ENCODE measurements around the gene RANBP17.

RANBP17 gene

GRCh38 chr5:171137768-171138525 is 276.1 kb downstream of the RANBP17 start:
- Mint-ChIP-seq H3K4me3 (no peak overlapping the region), H3K27ac (no peak overlapping the region), H3K36me3 (ENCODE audit: insufficient read depth) (no peaks in the 10 kb centered on the region), H3K4me1 (ENCODE audit: low read depth in 2 of 2) (no peaks in the 10 kb centered on the region), H3K9me3 (no peaks in the 10 kb centered on the region), H3K27me3 (no peaks in the 10 kb centered on the region)
- DNase-seq: no peak
- ATAC-seq (replicated peaks): no peak

DNA sequence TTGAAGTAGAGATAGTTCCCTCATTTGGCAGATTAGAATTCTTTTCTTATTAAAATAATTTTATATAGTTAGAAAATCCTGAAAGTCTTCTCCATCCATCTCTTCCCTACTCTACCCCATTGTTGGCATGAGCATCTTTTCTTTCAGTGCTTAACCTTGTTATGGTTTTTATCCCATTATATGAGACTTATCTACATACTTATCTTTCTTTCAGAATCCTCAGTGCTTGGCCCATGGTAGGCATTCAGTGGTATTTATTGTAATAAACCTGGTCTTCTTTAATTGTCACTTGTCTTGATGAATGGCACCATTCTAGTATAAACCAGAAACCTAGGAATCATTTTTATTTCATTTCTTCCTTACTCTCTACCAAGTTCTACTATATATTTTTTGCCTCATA is 277.4 kb downstream of the RANBP17 start:
- Mint-ChIP-seq H3K4me1 (ENCODE audit: low read depth in 2 of 2) (no peaks in the 10 kb centered on the region), H3K27me3 (no peaks in the 10 kb centered on the region), H3K36me3 (ENCODE audit: insufficient read depth) (no peaks in the 10 kb centered on the region), H3K9me3 (no peaks in the 10 kb centered on the region), H3K27ac (no peak overlapping the region), H3K4me3 (no peak overlapping the region)
- ATAC-seq (replicated peaks): no peak
- DNase-seq: no peak

GRCh38 chr5:171142617-171143016 is 280.8 kb downstream of the RANBP17 start:
- Mint-ChIP-seq H3K9me3 (no peaks in the 10 kb centered on the region), H3K36me3 (ENCODE audit: insufficient read depth) (no peaks in the 10 kb centered on the region), H3K4me3 (no peak overlapping the region), H3K27ac (no peak overlapping the region), H3K4me1 (ENCODE audit: low read depth in 2 of 2) (no peaks in the 10 kb centered on the region), H3K27me3 (no peaks in the 10 kb centered on the region)
- DNase-seq (no peak), ATAC-seq (replicated peaks) (no peak)

DNA sequence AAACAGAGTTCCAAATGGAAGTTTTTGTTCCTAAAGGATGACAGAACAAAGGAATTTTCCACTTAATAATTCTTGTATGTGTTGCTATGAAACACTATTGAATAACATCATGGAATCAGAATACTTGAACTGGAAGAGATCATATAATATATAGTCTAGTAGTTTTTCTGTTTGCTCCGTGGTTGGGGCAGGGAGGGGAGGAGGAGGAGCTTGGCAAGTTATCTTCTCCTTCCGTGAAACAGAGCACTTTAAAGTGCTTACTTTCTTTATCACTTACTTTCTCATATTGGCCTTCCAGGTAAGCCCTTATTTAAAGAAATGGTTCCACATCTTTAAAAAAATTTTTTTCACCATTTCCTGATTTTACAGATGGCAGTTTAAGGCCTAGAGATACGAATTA is 281.4 kb downstream of the RANBP17 start:
- Mint-ChIP-seq H3K36me3 (ENCODE audit: insufficient read depth) (no peaks in the 10 kb centered on the region), H3K4me1 (ENCODE audit: low read depth in 2 of 2) (no peaks in the 10 kb centered on the region), H3K27me3 (no peaks in the 10 kb centered on the region), H3K4me3 (no peak overlapping the region), H3K9me3 (no peaks in the 10 kb centered on the region), H3K27ac (no peak overlapping the region)
- no peak for DNase-seq
- no peak for ATAC-seq (replicated peaks)

- H3K27me3 Mint-ChIP-seq: no peaks in the 10 kb centered on the region
- H3K36me3 Mint-ChIP-seq (ENCODE audit: insufficient read depth): no peaks in the 10 kb centered on the region
- no peaks in the 10 kb centered on the region for H3K4me1 Mint-ChIP-seq (ENCODE audit: low read depth in 2 of 2)
- H3K9me3 Mint-ChIP-seq: no peaks in the 10 kb centered on the region
- no peak overlapping the region for H3K4me3 Mint-ChIP-seq
- no peak overlapping the region for H3K27ac Mint-ChIP-seq
- ATAC-seq (replicated peaks): no peak
- no peak for DNase-seq
Observed at GRCh38 chr5:171143926-171144325, 282.1 kb downstream of the RANBP17 start.

GRCh38 chr5:171149333-171149732 is 287.5 kb downstream of the RANBP17 start:
- ATAC-seq (replicated peaks) (no peak), DNase-seq (no peak)
- Mint-ChIP-seq H3K27me3 (peaks cover 16 to 20% of the 10 kb centered on the region in 2 donors), H3K27ac (no peak overlapping the region), H3K4me3 (no peak overlapping the region), H3K4me1 (ENCODE audit: low read depth in 2 of 2) (no peaks in the 10 kb centered on the region), H3K9me3 (no peaks in the 10 kb centered on the region), H3K36me3 (ENCODE audit: insufficient read depth) (no peaks in the 10 kb centered on the region)

DNA sequence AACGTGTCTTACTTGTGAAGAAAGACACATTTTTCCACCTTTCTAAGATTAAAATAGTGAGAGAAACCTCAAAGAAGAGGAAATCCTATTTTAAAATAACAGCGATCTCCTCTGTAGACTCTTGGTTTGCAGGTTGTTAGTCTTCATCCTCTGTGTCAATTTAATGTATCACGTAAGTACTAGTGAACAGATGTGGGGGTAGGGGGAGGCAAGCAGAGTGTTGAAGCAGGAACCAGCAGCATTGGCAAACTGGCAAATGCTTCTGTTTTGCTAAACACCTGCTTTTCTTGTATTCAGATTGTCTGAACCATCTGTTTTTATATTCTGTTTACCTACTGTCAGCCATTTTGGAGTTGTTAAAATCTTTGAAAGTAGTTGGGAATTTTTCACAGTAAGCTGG is 288.0 kb downstream of the RANBP17 start:
- H3K4me3 Mint-ChIP-seq: no peak overlapping the region
- H3K4me1 Mint-ChIP-seq (ENCODE audit: low read depth in 2 of 2): no peaks in the 10 kb centered on the region
- no peak overlapping the region for H3K27ac Mint-ChIP-seq
- DNase-seq (no peak), ATAC-seq (replicated peaks) (no peak)
- no peaks in the 10 kb centered on the region for H3K9me3 Mint-ChIP-seq
- H3K36me3 Mint-ChIP-seq (ENCODE audit: insufficient read depth): no peaks in the 10 kb centered on the region
- H3K27me3 Mint-ChIP-seq: peaks cover 16 to 20% of the 10 kb centered on the region in 2 donors

GRCh38 chr5:171152382-171152781 is 290.6 kb downstream of the RANBP17 start:
- Mint-ChIP-seq H3K4me1 (ENCODE audit: low read depth in 2 of 2) (no peaks in the 10 kb centered on the region), H3K9me3 (no peaks in the 10 kb centered on the region), H3K27me3 (peaks cover 16 to 20% of the 10 kb centered on the region in 2 donors), H3K27ac (no peak overlapping the region), H3K4me3 (no peak overlapping the region), H3K36me3 (ENCODE audit: insufficient read depth) (no peaks in the 10 kb centered on the region)
- no peak for DNase-seq
- ATAC-seq (replicated peaks): no peak

DNA sequence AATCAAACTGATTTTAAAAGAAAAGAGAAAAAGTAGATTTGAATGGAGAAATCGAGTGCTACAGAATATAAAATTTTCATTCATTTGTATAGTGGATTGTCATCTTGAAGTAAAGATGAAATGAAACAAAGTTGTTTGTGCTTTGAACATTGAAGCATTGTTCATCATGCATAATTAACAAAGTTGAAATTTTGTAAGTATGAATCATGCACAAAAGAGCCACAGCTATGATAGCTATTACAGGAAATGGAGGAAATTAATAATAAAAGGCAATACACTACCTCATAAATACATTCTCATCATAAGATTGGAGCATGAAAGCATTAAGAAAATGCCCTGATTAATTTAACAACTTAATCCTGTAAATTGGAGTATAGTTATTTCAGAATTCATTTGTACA is 293.8 kb downstream of the RANBP17 start:
- Mint-ChIP-seq H3K27me3 (peaks cover 11 to 13% of the 10 kb centered on the region in 2 donors), H3K9me3 (no peaks in the 10 kb centered on the region), H3K27ac (no peak overlapping the region), H3K4me3 (no peak overlapping the region), H3K4me1 (ENCODE audit: low read depth in 2 of 2) (no peaks in the 10 kb centered on the region), H3K36me3 (ENCODE audit: insufficient read depth) (no peaks in the 10 kb centered on the region)
- no peak for DNase-seq
- no peak for ATAC-seq (replicated peaks)

DNA sequence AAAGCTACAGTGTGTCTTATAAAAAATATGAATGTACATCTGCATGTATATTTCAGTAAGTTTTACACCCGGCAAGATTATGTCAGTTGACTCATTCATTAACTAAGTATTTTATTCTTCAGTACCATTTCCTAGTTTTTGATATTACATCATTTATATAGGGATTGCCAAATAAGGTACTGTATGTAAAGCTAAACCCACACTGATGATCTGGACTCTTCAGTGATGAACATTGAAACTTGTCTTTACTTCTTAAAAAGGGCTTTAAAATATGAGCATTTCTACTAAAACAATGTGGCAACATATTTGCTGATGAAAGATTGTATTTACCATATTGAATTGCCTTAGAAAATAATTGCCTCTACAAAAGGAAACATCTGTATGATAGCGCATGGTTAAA is 295.5 kb downstream of the RANBP17 start:
- Mint-ChIP-seq H3K9me3 (no peaks in the 10 kb centered on the region), H3K4me3 (no peak overlapping the region), H3K27ac (no peak overlapping the region), H3K27me3 (peaks cover 11 to 12% of the 10 kb centered on the region in 2 donors), H3K4me1 (ENCODE audit: low read depth in 2 of 2) (no peaks in the 10 kb centered on the region), H3K36me3 (ENCODE audit: insufficient read depth) (no peaks in the 10 kb centered on the region)
- ATAC-seq (replicated peaks): no peak
- DNase-seq: no peak

DNA sequence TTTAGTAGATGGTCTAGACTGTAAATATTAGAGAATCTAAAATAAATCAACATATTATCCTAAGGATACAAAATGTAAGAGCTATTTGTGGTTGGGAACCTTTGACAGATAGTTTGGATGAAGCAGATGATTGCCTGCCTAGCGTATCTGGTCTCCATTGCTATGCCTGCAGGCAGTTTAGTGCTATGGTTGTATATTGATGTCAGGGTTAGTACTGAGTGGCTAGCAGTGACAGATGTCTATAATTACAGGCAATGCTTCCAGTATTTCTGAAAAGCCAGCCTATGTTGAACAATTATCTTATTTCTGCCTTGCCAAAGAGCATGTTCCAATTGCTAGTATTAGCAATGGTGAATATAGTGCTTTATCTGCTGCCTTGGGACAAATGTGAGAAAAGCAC is 296.0 kb downstream of the RANBP17 start:
- no peak overlapping the region for H3K27ac Mint-ChIP-seq
- H3K4me3 Mint-ChIP-seq: no peak overlapping the region
- DNase-seq: no peak
- no peak for ATAC-seq (replicated peaks)
- H3K27me3 Mint-ChIP-seq: peaks cover 7 to 10% of the 10 kb centered on the region in 2 donors
- no peaks in the 10 kb centered on the region for H3K4me1 Mint-ChIP-seq (ENCODE audit: low read depth in 2 of 2)
- no peaks in the 10 kb centered on the region for H3K9me3 Mint-ChIP-seq
- no peaks in the 10 kb centered on the region for H3K36me3 Mint-ChIP-seq (ENCODE audit: insufficient read depth)

- no peak overlapping the region for H3K4me3 Mint-ChIP-seq
- no peak for ATAC-seq (replicated peaks)
- H3K27ac Mint-ChIP-seq: no peak overlapping the region
- peaks cover 1 to 2% of the 10 kb centered on the region in 2 donors for H3K27me3 Mint-ChIP-seq
- no peaks in the 10 kb centered on the region for H3K4me1 Mint-ChIP-seq (ENCODE audit: low read depth in 2 of 2)
- DNase-seq: no peak
- no peaks in the 10 kb centered on the region for H3K36me3 Mint-ChIP-seq (ENCODE audit: insufficient read depth)
- no peaks in the 10 kb centered on the region for H3K9me3 Mint-ChIP-seq
Observed at GRCh38 chr5:171158581-171158980, 296.8 kb downstream of the RANBP17 start.

DNA sequence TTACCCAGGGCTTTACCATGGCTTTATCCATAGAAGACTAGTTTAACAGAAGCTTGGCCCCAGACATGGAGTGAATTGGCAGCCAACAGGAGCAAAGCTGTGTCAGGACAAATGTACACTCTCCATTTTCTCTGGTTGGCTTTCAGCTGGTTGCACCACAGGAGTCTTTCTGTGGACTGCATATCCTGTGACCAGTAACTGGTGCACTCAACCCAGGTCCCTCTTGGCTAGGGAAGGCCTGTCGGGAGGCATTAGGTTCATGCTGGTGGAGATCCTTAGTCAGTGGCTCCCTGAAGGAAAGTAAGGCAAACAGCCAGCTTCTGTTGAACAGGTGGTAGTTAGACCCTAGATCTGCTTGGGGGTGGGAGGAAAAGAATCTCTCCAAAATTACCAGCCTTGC is 300.3 kb downstream of the RANBP17 start:
- H3K9me3 Mint-ChIP-seq: no peaks in the 10 kb centered on the region
- H3K4me1 Mint-ChIP-seq (ENCODE audit: low read depth in 2 of 2): no peaks in the 10 kb centered on the region
- no peak overlapping the region for H3K27ac Mint-ChIP-seq
- ATAC-seq (replicated peaks) (no peak), DNase-seq (no peak)
- peaks cover 0 to 8% of the 10 kb centered on the region in 2 donors for H3K27me3 Mint-ChIP-seq
- no peak overlapping the region for H3K4me3 Mint-ChIP-seq
- no peaks in the 10 kb centered on the region for H3K36me3 Mint-ChIP-seq (ENCODE audit: insufficient read depth)

GRCh38 chr5:171162596-171162995 is 300.8 kb downstream of the RANBP17 start:
- no peaks in the 10 kb centered on the region for H3K4me1 Mint-ChIP-seq (ENCODE audit: low read depth in 2 of 2)
- no peak overlapping the region for H3K4me3 Mint-ChIP-seq
- no peaks in the 10 kb centered on the region for H3K36me3 Mint-ChIP-seq (ENCODE audit: insufficient read depth)
- no peak for DNase-seq
- ATAC-seq (replicated peaks): no peak
- H3K9me3 Mint-ChIP-seq: no peaks in the 10 kb centered on the region
- peaks cover 0 to 8% of the 10 kb centered on the region in 2 donors for H3K27me3 Mint-ChIP-seq
- H3K27ac Mint-ChIP-seq: no peak overlapping the region

Data from effector memory CD8-positive, alpha-beta T cell (primary cell).